ENCODE results near the gene AGPS.
"Not testable (repeated sequence)": the region's sequence is repeated elsewhere in the genome, so short reads cannot be mapped to it uniquely, and the experiment has no call there.

AGPS gene

GRCh38 chr2:177424620-177425019 lies 32.0 kb downstream of the AGPS start:
- not testable (repeated sequence) for DNase-seq

GRCh38 chr2:177427316-177427715 lies 34.7 kb downstream of the AGPS start:
- DNase-seq = no peak

GRCh38 chr2:177427936-177428335 lies 35.4 kb downstream of the AGPS start:
- not testable (repeated sequence) for DNase-seq

- no peak for DNase-seq
Observed at GRCh38 chr2:177429688-177430325, 37.2 kb downstream of the AGPS start.

GRCh38 chr2:177430411-177430810 lies 37.8 kb downstream of the AGPS start:
- no peak for DNase-seq

- not testable (repeated sequence) for DNase-seq
Observed at GRCh38 chr2:177431111-177431725, 38.6 kb downstream of the AGPS start.

- DNase-seq = no peak
Observed at GRCh38 chr2:177432703-177433102, 40.1 kb downstream of the AGPS start.

GRCh38 chr2:177433402-177433801 lies 40.8 kb downstream of the AGPS start:
- DNase-seq = no peak

DNA sequence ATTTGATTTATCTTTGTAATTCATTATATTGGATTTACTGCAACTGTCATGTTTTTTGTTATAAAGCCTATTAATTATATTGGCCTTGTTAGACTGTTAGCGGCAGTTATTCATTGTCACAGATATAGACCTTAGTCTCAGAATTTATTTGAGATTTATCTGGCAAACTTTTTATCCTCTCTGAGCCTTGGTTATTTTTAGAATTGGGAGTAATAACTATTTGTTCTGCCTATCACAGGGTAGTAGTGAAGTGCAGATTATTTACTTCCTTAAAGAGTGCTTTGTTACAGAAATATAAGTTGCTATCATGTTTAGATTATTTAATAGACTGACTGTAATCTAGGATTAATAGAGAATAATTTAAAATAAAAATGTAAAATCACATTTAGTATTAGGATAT lies 41.9 kb downstream of the AGPS start:
- DNase-seq = no peak

GRCh38 chr2:177445200-177445599 lies 52.6 kb downstream of the AGPS start:
- DNase-seq = no peak

- no peak for DNase-seq
Observed at GRCh38 chr2:177448031-177448430, 55.5 kb downstream of the AGPS start.

DNA sequence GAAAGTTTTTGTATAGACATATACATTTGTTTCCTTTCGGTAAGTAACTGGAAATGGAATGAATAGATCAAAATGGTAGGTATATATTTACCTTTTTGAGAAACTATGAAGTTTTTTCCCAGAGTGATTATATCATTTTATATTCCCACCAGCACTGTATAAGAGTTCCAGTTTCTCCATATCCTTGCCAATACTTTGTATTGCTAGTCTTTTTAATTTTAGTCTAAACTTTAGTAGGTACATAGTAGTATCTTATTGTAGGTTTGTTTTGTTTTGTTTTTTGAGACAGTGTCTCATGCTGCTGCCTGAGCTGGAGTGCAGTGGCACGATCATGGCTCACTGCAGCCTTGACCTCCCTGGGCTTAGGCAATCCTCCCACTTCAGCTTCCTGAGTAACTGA lies 56.6 kb downstream of the AGPS start:
- no peak for DNase-seq

DNA sequence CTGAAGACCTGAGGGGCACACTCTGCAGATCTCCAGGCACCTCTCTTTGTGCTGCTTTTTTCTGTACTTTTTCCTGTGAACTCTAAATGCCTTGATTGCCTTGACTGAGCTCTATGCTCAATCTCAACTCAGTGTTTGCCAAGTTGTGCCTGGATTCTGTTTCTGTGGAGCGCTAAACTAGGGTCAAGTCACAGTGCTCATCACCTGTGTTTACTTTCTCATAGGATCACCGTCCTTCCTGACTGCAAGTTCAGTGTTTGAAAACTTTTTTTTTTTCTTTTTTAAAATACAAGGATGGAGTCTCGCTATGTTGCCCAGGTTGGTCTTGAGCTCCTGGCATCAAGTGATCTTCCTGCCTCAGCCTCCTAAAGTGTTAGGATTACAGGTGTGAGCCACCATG lies 62.6 kb downstream of the AGPS start:
- no peak for DNase-seq

GRCh38 chr2:177459756-177460155 lies 67.2 kb downstream of the AGPS start:
- DNase-seq = not testable (repeated sequence)

DNA sequence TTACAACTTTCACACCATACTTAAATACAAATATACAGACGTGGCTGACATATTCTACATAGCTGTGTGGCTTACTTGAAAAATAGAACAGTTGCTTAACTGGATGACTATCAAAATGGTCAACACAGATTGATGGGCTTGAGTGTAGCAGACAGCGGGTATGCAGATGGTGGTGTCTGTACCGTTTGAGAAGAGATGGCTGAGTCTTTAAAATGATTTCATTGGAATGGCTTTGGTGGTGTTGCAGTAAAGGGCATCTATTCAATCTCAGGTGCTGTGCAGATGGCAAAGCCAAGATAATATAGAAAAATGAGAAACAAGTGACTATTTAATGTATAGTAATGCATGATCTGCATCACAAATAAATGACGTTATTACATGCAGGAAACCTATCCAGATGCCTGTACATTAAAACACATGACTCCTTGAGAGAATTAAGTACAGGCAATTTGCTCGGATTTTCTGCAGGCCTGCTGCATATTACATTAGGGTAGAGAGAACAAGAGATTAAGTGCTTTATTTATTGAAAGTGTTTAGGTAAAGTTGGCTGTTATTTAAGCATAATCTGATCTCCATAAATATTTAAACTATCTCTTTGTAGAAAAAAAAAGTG lies 68.5 kb downstream of the AGPS start:
- no peak for DNase-seq

DNA sequence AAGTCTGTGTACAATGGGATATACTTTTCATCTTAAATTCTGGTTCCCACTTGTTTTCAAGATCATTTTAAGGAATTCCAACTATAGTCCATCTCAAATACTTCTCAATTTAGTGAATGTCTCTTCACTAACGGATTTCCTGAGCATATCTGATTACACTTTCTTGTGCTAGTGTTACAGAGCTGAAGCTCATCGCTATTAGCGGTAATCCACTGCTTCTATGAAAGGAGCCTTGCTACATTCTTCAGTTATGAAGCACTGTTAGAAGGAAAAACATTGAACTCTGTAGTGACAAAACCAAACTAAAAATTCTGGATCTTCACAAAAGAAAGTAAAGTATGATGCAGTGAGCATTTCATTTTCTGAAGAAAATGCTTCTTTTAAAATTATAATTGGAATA lies 72.0 kb downstream of the AGPS start:
- no peak for DNase-seq

GRCh38 chr2:177465400-177466138 lies 73.0 kb downstream of the AGPS start:
- no peak for DNase-seq

- DNase-seq = no peak
Observed at GRCh38 chr2:177466337-177467195, 74.0 kb downstream of the AGPS start.

- no peak for DNase-seq
Observed at GRCh38 chr2:177467646-177468045, 75.1 kb downstream of the AGPS start.

DNA sequence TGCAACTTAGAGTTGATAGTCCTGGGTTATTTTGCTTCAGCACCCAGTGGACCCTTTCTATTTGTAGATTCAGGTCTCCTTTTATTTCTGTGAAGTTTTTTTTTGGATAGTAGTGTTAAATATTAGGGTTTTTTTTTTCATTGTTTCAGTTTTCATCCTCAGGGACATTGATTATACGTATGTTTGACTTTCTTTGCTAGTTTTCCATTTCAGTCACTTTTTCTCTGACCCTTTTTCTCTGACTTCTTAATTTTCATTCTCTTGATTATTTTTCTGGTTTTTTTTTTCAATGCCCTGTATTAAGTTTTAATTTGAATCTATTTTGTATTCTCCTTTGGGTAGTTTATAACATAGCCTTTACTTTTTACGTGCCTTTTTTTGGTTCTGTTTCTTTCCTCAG lies 79.4 kb downstream of the AGPS start:
- no peak for DNase-seq

- DNase-seq = no peak
Observed at GRCh38 chr2:177474301-177474700, 81.7 kb downstream of the AGPS start.

DNA sequence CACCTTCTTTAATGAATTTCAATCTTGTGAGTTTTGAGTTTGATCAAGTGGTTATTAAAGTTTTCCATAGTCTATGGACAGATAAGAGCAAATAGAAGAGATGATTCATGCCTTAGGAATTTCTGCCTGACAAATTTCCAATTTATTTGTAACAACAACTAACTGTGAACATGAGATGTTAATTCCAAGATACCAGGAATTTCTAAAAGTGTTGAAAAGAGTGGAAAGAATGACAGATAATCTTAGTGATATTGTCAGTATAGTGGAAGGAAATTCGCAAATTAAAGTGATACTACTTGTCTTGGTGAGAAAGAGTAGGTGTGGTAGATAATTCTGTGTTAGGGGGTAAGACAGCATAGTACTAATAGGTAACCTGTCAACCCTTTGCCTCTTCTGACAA lies 82.4 kb downstream of the AGPS start:
- DNase-seq = no peak

- no peak for DNase-seq
Observed at GRCh38 chr2:177476897-177477296, 84.3 kb downstream of the AGPS start.
